Left hindlimb (tissue), 1 donor: ENCODE results near the gene LAMA5.
A peak's percentile ranks its signal among the peaks of the same experiment; 100 is the strongest.

ENCODE experiments used
- DNase-seq: peaks from one replicate; pipeline ENCODE4 v3.0.0-alpha.2; 2018

LAMA5 gene

DNA sequence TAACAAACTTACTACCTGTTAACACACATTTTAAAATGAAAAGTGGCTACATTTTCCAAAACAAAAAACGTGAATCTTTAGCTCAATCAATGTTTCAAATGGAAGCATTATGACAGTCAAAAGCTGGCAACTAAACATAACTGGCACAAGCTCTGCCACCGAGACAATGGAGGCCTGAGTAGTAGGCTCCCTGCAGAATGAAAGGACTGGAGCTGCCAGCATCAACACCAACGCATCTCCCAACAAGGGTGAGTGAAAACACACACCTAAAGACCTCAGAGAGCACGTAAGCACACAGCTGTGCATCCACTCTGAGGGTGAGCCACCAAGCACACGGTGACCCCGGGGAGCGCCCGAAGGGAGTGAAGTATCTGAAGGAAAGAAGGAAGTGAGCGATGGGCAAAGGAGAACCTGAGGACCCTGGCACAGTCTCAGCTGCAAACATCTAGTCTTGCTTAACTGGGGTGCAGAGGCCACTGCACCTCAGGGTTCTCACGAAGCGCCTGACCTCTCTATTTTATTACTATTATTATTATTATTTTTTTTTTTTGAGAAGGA is 65.9 kb downstream of the LAMA5 start:
- DNase-seq: no peak

DNA sequence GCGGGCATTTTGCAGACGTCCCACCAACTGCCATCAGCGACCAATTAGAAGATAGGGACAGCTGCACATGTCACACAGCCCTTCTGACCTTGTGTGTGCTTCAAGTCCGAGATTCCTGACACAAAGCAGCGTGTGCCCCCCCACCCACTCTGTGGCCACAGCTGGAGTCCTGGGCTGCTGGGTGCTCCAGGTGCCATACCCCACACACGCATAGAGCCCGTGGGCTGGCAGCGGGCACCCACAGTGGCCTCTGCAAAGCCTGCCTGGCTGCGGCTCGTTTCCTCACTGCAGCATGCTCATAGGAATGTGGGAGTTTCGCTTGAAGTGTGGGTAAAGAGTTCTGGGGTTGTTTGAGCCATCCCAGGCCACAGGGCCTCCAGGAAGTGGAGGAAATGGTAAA is 66.8 kb downstream of the LAMA5 start:
- DNase-seq: no peak

DNA sequence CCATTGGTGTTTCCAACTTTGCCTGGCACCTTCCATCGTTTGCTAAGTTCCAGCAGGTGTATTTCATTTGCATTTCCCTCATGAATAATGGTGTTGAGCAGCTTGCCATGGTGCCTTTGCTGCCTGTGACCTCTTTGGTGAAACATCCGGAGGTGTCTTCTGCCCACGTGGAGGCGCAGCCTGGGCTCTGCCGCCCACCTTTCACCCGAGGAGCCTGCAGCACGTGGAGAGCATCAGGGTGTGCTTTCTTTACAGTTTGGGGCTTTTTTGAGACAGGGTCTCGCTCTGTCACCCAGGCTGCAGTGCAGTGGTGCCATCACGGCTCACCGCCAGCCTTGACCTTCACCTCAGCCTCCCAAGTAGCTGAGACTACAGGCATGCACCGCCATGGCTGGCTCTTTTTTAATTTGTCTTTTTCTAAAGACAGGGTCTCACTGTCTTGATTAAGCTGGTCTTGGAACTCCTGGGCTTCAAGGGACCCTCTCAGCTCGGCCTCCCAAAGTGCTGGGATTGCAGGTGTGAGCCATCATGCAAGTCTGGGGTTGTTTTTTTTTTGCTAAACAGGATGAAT is 67.4 kb downstream of the LAMA5 start:
- DNase-seq: no peak

DNA sequence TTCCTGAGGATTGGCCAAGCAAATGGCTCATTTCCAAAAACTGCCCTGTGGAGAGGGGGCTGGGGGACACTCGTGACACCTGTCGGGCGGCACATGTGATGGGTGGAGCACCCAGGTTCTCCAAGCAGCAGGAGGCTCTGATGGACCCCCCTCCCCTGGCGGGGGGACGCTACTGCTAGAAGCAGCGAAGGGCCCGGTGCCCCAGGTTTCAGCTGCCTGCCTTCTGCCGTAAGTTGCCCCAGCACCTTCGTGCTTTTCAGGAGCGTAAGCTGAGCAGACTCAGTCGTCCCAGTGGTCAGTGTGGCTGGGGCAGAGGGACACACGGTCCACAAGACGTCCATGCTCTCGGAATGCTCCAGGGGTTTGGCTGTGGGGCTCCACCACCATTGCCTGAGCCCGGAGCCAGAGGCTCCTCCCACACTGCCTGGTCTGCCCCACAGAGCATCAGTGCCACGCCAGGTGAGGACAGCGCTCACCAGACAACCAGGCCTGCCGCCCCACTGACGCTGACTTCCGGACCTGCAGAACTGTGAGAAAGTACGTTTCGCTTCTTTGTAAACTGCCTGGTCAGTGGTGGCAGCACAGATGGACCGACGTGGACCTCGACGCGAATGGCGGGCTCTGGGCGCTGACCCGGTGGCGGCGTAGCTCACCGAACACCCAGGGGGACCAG is 68.4 kb downstream of the LAMA5 start:
- DNase-seq: no peak

DNA sequence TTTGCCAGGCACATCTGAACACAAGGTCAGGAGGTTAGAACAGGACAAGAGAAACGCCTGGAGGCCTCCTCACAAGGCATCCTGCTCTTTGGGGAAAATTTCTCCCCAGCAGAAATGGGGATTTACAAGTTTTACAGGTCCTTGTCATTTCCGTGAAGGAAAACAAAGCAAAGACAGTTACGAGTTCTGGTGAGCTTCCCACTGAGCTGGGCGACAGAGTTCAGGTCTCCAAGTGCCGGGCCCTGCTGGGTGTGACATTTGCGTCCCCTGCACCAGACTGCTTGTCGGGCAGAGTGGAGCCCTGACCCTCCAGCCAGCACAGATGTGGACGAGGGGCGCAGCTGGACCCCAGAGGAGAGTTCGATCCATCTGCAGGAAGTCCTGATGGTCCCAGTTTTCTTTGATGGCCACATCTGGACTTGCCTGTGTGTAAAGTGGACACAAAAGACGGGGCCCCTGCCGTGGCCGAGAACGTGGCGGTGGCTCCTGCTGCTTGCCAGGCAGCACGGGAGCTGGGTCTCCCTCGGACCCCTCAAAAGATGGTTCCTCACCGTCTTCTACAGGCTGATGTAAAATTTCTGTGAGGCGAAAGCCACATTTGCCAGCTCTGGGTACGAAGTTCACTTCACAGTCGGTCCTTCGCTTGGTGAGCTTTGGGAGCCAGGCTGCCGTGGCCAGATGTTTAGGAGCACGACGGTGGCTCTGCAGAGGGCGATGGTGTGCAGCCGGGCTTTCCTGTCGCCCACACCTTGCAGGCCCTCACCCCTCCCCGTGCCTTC is 69.5 kb downstream of the LAMA5 start:
- DNase-seq: no peak

DNA sequence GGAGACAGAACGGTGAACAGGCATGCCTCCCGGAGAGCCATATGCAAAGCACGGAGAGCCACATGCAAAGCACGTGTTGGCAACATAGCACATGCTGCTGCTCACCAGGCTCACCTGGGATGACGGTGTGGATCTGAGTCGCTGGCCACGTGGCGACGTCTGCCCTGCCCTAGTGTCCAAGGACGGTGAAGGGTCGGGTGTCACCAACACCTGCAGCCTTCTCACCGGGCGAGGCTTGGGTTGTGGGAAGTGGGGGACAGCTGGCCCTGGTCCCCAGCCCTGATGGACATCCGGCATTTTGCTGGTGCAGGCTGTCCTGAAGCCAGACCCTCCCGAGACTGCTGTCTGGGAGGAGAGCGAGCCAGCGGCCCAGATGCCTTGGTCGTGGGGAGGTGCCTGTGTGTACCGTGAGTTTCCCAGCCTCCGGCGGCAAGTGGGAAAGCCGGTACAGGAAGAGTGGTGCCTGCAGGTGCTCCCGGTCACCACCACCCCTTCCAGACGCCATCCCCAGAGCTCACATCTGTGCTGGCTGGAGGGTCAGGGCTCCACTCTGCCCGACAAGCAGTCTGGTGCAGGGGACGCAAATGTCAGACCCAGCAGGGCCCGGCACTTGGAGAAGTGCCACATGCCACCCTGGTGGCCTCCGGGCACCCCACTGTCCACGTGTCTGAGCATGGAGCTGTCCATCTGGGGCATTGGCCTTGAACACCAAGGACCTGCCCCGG is 70.2 kb downstream of the LAMA5 start:
- DNase-seq: no peak

DNA sequence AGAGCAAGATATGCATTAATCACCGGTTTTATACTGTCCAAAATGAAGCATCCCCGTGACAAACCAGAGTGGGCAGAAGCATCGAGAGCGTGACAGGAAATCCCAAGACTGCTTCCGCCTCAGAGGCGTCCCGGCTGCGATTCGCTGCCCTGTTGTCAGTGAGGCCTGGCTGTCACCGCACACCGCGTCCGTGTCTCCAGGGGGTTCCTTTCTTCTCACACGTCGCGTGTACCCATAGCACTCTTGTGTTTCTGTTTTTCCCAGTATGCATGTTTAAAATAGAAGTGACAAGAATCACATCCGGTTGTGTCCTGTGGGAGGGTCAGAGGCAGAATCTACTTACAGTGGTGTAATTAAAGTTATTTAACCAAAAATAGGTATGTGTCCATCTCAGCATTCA is 72.6 kb downstream of the LAMA5 start:
- no peak for DNase-seq

DNA sequence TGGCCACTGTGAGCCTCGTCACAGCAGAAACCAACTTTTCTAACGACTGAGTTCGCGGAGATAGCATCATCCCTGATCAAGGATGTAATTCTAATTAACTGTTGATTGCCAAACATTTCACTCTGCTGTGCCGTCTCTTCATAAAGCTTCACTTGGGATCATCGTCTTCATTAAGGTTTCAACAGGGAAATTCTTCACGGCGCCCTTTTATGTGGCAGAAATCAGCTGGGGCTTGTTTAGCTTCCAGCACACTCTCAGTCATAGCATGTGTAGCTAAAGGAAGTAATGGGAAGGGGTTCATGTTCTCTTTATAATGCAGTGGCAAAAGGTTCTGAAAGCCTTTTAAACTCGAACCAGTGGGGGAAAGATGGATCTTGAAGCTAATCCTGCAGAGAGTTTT is 73.2 kb downstream of the LAMA5 start:
- DNase-seq: no peak

DNA sequence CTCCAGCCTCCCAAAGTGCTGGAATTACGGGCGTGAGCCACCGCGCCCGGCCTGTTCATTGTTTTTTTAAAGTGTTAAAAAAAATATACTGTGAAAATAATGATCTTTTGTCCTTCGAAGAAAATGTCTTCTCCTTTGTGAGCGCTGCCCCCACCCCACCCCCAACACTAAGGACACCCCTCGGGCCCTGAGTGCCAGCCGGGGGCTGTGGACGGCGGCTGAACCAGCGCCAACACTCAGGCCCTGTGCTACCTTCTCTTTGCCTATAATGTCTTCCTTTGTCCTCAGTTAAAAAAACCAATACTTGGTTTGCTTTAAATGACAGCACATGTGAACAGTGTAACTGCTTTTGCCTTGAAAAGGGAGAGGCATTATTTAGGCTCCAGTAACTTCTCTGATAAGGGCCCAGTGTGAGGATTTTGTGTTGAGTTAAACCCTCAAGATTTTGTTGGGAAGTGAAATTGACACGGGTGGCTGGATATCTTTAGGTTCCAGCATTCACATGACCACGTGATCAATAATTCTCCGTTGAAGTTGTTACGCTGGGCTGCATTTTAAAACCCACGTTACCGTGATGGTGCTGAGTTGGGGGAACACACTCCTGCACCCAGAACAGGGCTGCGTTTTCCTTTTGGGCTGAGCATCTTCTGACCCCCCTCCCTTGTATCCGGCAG is 73.9 kb downstream of the LAMA5 start:
- no peak for DNase-seq

DNA sequence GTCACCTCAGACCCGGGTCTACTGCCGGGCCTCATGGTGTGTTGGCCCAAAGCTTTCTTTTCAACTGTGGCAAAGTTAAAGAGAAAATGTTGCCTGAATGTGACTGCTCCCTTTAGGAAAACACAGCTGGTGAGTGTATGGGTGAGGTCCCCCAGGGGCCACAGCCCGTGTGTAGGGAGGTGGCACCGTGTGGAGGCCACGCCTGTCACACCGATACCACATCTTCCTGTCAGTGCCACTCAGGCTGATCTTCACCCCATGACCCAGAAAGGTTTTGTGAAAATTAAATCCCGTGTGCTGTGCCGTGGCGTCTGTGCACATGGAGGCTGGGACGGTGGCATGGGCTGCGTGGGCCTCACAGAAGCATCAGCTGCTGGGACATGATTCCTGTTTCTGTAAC is 75.0 kb downstream of the LAMA5 start:
- no peak for DNase-seq

DNA sequence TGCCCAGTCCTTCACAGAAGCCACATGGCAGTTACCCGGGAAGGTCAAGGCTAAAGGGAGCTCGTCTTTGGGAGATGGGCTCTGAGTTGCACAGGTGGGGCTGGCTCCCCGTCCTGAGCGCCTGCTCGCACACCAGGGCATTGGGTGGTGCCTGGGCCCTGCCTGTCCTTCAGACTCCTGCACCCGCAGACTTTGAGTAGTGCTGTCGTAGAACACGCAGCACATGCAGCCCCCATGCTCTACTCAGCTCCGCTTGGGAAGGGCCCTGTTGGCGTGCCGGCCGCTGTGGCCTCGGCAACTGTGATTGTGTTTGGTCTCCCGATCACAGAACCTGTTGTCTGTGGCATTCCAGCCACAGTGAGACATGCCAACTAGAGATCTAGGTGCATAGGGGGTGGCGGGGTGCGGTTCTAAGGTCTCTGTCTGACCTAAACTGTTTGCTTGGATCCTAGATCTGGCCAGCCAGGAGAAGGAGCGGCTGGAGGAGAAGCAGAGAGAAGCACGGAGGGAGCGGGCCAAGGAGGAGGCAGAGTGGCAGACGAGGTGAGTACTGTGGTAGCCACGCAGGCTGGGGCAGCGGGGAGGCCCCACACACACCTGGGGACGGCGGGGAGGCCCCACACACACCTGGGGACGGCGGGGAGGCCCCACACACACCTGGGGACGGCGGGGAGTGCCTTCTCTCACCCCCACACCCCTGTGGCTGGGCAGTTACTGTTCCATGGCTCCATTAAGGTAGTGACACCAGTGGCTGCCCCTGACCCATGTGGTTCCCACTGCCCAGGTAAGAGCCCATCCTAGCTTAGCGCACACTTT is 75.7 kb downstream of the LAMA5 start:
- peak; percentile 10 for DNase-seq

DNA sequence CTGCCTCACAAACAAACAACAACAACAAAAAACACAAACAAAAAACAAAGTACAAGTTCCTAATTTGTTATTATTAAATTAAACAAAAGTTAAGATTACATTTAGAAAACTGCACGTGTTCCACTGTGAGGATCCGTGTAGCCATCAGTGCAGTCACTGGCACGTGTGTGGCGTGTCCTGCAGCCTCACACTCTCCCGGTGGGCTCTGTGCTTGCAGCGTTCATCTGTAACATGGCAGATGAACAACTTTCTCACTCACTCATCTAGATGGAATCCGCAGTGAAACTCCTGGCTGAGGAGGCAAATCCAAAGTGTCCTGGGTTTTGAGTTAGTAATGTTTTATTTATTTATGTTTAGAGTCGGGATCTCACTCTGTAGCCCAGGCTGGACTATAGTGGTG is 77.2 kb downstream of the LAMA5 start:
- DNase-seq: no peak

DNA sequence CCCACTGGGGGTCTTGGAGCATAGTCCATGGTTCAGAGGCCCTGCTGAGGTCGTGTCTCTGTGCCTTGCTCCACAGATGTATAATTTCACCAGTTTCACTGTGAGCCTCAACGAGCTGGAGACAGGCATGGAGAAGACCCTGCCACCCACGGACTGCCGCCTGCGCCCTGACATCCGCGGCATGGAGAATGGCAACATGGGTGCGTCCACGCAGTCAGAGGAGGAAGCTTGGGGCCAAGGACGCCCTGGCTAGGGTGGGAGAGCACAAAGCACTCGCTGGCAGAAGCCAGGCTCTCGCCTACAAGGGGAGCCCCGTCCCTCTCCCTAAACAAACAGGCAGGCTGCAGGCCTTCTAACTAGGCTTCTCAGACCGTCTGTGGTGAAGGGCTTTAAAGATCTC is 78.0 kb downstream of the LAMA5 start:
- DNase-seq: no peak

DNA sequence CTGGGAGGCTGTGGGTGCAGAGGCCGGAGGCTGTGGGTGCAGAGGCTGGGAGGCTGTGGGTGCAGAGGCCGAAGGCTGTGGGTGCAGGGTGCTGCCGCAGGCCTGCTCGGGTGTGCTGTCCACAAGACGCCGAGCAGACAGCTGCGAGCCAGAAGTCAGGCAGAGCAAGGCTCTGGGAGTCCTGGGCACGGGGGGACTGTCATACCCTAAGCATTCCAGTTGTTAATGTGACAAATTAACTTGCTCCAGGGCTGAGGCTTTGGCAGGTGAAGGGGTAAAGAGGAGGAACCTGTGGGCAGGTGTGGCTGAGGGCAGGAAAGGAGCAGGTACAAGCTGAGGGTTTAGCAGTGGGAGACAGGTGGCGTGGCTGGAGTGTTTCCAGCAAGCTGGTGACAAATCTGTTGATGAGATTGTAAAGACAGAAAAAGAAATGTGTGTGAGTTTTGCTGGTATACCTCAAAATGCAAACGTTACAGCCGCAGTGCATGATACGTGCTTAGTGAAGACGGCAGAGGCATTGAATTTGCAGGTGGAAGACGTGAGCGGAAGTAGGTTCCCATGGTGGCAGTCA is 78.5 kb downstream of the LAMA5 start:
- DNase-seq: no peak

DNA sequence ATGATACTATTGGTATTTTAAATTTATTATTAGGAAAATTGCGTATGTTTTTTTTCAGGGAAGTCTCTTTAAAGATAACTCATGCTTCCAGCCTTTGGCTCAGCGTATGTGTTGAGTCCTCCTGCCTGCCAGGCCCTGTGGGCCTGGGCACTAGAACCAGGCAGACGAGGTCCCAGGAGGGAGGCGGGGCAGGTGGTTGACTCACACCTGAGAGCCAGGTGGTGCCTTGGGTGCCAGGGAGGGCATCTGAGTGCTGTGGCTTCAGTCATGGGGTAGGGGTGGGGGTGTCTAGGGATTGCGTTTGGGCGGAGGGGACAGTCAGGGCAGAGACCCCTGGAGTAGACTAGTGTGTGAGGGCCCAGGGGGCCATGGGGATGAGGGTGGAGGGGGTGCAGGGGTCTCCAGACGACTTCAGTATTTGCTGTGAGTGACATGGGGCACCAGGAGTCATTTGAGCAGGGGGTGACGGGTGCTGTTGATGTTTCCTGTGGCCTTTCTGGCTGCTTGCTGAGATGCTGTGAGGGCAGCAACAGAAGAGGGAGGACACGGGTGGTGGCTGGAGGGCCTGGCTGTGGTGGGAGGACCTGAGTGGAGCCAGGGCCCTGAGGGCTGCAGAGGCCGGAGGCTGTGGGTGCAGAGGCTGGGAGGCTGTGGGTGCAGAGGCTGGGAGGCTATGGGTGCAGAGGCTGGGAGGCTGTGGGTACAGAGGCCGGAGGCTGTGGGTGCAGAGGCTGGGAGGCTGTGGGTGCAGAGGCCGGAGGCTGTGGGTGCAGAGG is 79.2 kb downstream of the LAMA5 start:
- DNase-seq: no peak

DNA sequence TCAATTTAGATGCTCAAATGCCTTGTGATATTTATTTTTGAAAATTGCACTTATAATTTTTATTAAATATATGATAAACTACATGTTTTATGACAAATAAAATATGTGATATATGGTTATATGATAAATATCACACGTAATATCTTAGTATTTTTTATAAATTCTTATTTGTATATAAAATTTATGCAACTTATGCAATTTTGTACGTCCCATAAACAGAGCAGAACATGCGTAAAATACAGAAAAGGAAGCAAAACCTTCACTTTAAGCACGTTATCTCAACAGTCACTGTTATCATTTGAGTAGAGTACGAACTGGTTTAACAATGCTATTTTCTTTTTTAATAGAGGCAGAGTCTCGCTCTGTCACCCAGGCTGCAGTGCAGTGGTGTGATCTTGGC is 80.0 kb downstream of the LAMA5 start:
- no peak for DNase-seq

DNA sequence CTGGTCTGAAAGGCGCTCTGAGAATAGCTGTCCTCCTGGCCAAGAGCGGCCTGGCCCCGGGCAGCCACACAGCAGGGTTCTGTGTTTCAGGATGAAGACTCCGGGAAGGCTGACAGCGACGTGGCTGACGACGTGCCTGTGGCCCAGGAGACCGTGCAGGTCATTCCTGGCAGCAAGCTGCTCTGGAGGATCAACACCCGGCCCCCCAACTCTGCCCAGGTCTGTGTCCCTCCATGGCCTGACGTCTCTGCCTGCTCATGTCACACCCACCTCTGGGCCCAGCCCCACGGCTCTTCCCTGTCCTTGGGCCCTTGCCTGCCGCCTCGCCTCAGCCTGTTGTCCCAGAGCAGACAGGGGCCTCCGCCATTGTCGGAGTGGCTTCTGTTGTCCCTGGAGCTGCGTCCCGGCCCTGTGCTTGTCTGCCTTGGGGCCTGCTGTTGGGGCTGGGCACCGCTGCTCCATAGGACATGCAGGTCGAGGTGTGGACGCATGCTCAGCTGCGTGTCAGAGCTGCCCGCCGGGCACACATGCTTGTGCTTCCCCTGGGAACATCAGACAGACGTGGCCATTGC is 80.5 kb downstream of the LAMA5 start:
- no peak for DNase-seq

DNA sequence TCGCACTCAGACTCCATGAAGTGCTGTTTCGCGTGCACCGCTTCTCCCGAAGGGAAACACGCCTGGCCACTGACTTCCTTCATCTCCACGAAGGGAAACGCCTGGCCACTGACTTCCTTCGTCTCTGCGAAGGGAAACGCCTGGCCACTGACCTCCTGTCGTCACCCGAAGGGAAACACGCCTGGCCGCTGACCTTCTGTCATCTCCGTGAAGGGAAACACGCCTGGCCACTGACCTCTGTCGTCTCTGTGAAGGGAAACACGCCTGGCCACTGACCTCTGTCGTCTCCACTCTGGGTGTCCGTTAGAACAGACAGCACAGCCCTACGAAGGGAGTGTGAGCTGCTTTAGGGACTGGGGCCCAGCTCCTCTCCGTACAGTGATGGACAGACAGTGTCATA is 81.4 kb downstream of the LAMA5 start:
- DNase-seq: no peak

DNA sequence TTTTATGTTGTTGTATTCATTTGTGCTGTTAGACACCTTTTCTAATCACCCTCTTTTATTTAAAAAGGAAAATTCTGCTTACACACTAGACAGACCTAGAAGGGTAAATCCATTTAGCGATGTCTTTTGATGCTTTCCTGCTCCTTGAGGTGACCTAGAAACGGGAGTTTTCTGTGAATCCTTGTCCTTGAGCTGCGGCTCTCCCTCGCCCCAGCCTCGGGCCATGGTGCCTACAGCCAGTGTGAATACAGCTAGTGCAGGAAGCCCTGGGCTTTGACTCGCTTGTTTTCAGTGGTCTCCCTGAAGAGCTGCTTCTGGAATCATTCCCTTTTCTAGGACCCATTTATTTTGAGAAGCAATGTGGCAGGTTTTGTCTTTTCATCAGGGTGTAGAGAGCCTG is 82.0 kb downstream of the LAMA5 start:
- DNase-seq: no peak

DNA sequence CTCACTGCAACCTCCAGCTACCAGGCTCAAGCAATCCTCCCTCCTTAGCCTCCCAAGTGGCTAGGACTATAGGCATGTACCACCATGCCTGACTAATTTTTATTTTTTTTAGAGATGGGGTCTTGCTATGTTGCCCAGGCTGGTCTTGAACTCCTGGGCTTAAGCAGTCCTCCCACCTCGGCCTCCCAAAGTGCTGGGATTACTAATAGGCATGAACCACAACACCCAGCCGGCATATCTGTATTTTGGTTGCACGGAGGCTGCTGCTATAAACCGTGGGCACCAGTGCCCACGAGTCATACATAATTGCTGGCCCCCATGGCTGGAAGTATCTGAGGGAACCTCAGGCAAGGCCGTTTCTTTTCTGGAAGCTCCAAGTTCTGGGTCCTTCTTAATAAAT is 82.7 kb downstream of the LAMA5 start:
- DNase-seq: no peak
